ENCODE data around the gene C11orf16.

- no peak for TF ChIP-seq CTCF (conservative IDR thresholded peaks at IDR 0.05; ENCODE audit: low read depth, low read length)
- peak; percentile 66; the same call in 1 of the 2 replicates for TF ChIP-seq POLR2A (IDR thresholded peaks at IDR 0.05; ENCODE audit: low read depth, low read length)
- TF ChIP-seq MAZ (IDR thresholded peaks at IDR 0.05; ENCODE audit: borderline replicate concordance, low read depth, low read length), result no peak; the same call in 1 of the 2 replicates
- TF ChIP-seq FOS (IDR thresholded peaks at IDR 0.05; ENCODE audit: low read depth, low read length), result no peak
- TF ChIP-seq USF2 (IDR thresholded peaks at IDR 0.05; ENCODE audit: low read depth, low read length), result peak; percentile 93
- no peak for TF ChIP-seq RCOR1 (IDR thresholded peaks at IDR 0.05; ENCODE audit: insufficient replicate concordance, low read length)
Measured at GRCh38 chr11:8871171-8871775, 61.5 kb downstream of the C11orf16 start.

All from IMR-90 (cell line).